HG02870 (cell line): ENCODE measurements around the gene ATP1A2.

Experiments used
- ATAC-seq: cut with Tn5 transposase; IDR thresholded peaks from one replicate; pipeline ENCODE4 v1.9.1; 2021; ENCODE audit warnings: mild to moderate bottlenecking, moderate library complexity; ENCODE audit not compliant: unreplicated experiment

The ATP1A2 gene

GRCh38 chr1:160084771-160085321 is 30.7 kb upstream of the ATP1A2 start:
- ATAC-seq: no peak

- no peak for ATAC-seq
Measured at GRCh38 chr1:160085686-160086455, 29.7 kb upstream of the ATP1A2 start.

GRCh38 chr1:160086456-160086892 is 29.1 kb upstream of the ATP1A2 start:
- no peak for ATAC-seq

- ATAC-seq: no peak
Measured at GRCh38 chr1:160087118-160087662, 28.4 kb upstream of the ATP1A2 start.

- ATAC-seq: no peak
Measured at GRCh38 chr1:160089883-160090282, 25.7 kb upstream of the ATP1A2 start.

GRCh38 chr1:160090760-160091159 is 24.8 kb upstream of the ATP1A2 start:
- ATAC-seq: no peak

GRCh38 chr1:160091666-160092223 is 23.8 kb upstream of the ATP1A2 start:
- ATAC-seq: no peak

GRCh38 chr1:160092366-160093068 is 23.0 kb upstream of the ATP1A2 start:
- ATAC-seq: no peak

- no peak for ATAC-seq
Measured at GRCh38 chr1:160093069-160093395, 22.5 kb upstream of the ATP1A2 start.

- ATAC-seq: no peak
Measured at GRCh38 chr1:160093624-160094290, 21.8 kb upstream of the ATP1A2 start.

- ATAC-seq: no peak
Measured at GRCh38 chr1:160094291-160094625, 21.3 kb upstream of the ATP1A2 start.

- no peak for ATAC-seq
Measured at GRCh38 chr1:160094806-160095205, 20.8 kb upstream of the ATP1A2 start.

GRCh38 chr1:160095382-160096105 is 20.0 kb upstream of the ATP1A2 start:
- no peak for ATAC-seq

GRCh38 chr1:160096274-160097116 is 19.1 kb upstream of the ATP1A2 start:
- no peak for ATAC-seq

- ATAC-seq: no peak
Measured at GRCh38 chr1:160097151-160097910, 18.2 kb upstream of the ATP1A2 start.

- ATAC-seq: peak; percentile 33
Measured at GRCh38 chr1:160097911-160098851, 17.4 kb upstream of the ATP1A2 start, which contains the start of gene IGSF8. TSS of gene IGSF8 (minus strand) at chr1:160098619. CDS start at chr1:160098472, 147 bp downstream.

GRCh38 chr1:160098852-160099561 is 16.6 kb upstream of the ATP1A2 start:
- ATAC-seq: peak; percentile 80
